ENCODE measurements around the gene GTF3C4. TPM values are rescaled to one million over a fixed set of nuclear protein-coding genes. Genes with fewer than 3 reads are reported as not detected.

GTF3C4 gene
- total RNA-seq, 6 experiments from 2014 or later, result 4.6 to 6.1 (median 5.5) TPM

GRCh38 chr9:132631685-132632084 is 38.6 kb upstream of the GTF3C4 start:
- ATAC-seq, result no peak
- no peaks in the 10 kb centered on the region for H3K4me1 ChIP-seq
- H3K4me3 ChIP-seq, result no peak overlapping the region
- intact Hi-C loops (cut with DNase I), result no loop called here
- 98% methylated on average over 6 of the region's 7 CpGs for WGBS (ENCODE audit: insufficient coverage, low coverage, low lambda C conversion rate, missing lambda C conversion rate)
- TF ChIP-seq CTCF (IDR thresholded peaks at IDR 0.05), result no peak
- no peak overlapping the region for H3K27ac ChIP-seq
- H3K27me3 ChIP-seq, result no peaks in the 10 kb centered on the region
- H3K9me3 ChIP-seq, result no peaks in the 10 kb centered on the region
- no peak for DNase-seq
- H3K36me3 ChIP-seq, result peaks cover 0 to 22% (median 11%) of the 10 kb centered on the region in 4 donors

GRCh38 chr9:132632413-132633129 is 37.7 kb upstream of the GTF3C4 start:
- WGBS (ENCODE audit: insufficient coverage, low coverage, low lambda C conversion rate, missing lambda C conversion rate), result 89% methylated on average over 4 of the region's 7 CpGs
- no peak overlapping the region for H3K27ac ChIP-seq
- H3K27me3 ChIP-seq, result no peaks in the 10 kb centered on the region
- intact Hi-C loops (cut with DNase I), result no loop called here
- peaks cover 0 to 27% (median 11%) of the 10 kb centered on the region in 4 donors for H3K36me3 ChIP-seq
- no peaks in the 10 kb centered on the region for H3K4me1 ChIP-seq
- ATAC-seq (no peak), DNase-seq (no peak)
- no peak overlapping the region for H3K4me3 ChIP-seq
- H3K9me3 ChIP-seq, result no peaks in the 10 kb centered on the region
- TF ChIP-seq POLR2A (IDR thresholded peaks at IDR 0.05) (no peak), CTCF (IDR thresholded peaks at IDR 0.05) (no peak)

GRCh38 chr9:132634327-132634726 is 35.9 kb upstream of the GTF3C4 start:
- no peaks in the 10 kb centered on the region for H3K27me3 ChIP-seq
- H3K4me1 ChIP-seq, result no peaks in the 10 kb centered on the region
- no peak overlapping the region for H3K4me3 ChIP-seq
- WGBS (ENCODE audit: insufficient coverage, low coverage, low lambda C conversion rate, missing lambda C conversion rate), result 95% methylated on average over 2 of the region's 3 CpGs
- intact Hi-C loops (cut with DNase I), result no loop called here
- H3K9me3 ChIP-seq, result no peaks in the 10 kb centered on the region
- DNase-seq, result no peak
- ATAC-seq, result no peak
- TF ChIP-seq CTCF (IDR thresholded peaks at IDR 0.05) (no peak), POLR2A (IDR thresholded peaks at IDR 0.05) (no peak)
- H3K36me3 ChIP-seq, result peaks cover 0 to 28% (median 8%) of the 10 kb centered on the region in 4 donors
- no peak overlapping the region for H3K27ac ChIP-seq

GRCh38 chr9:132637351-132637750 is 32.9 kb upstream of the GTF3C4 start:
- 94% methylated on average over 8 of the region's 12 CpGs for WGBS (ENCODE audit: insufficient coverage, low coverage, low lambda C conversion rate, missing lambda C conversion rate)
- Histone ChIP-seq H3K27me3 (no peaks in the 10 kb centered on the region), H3K27ac (no peak overlapping the region), H3K36me3 (peaks cover 0 to 26% (median 9%) of the 10 kb centered on the region in 4 donors), H3K9me3 (no peaks in the 10 kb centered on the region), H3K4me1 (no peaks in the 10 kb centered on the region), H3K4me3 (no peak overlapping the region)
- ATAC-seq (no peak), DNase-seq (no peak)
- intact Hi-C loops (cut with DNase I), result no loop called here
- no peak for TF ChIP-seq POLR2A (IDR thresholded peaks at IDR 0.05)
- no peak for TF ChIP-seq CTCF (IDR thresholded peaks at IDR 0.05)

Measured in right lobe of liver (tissue), 6 donors.